H1 (cell line): ENCODE measurements around the gene PPP2R5B. TPM values are rescaled to one million over a fixed set of nuclear protein-coding genes. Genes with fewer than 3 reads are reported as not detected.

Source experiments
- BCL11A ChIP-seq, 2 experiments: IDR thresholded peaks; one replicate each; pipeline ENCODE4 v1.6.1; 2011; ENCODE audit warnings: low read depth in 2 of 2, low read length in 2 of 2, mild to moderate bottlenecking in 2 of 2
- CEBPB ChIP-seq: IDR thresholded peaks from 2 replicates; pipeline ENCODE4 v1.6.1; 2012; ENCODE audit warnings: low read depth, low read length
- MAFK ChIP-seq: IDR thresholded peaks from 2 replicates; pipeline ENCODE4 v1.6.1; 2012; ENCODE audit warnings: low read depth, mild to moderate bottlenecking, improper control_type of control experiment, low read length
- MAX ChIP-seq: IDR thresholded peaks from 2 replicates; pipeline ENCODE4 v1.6.1; 2012; ENCODE audit warnings: inconsistent platforms
- TCF12 ChIP-seq: IDR thresholded peaks from 2 replicates; pipeline ENCODE4 v1.6.1; 2011; ENCODE audit warnings: low read depth, mild to moderate bottlenecking, low read length
- TEAD4 ChIP-seq: IDR thresholded peaks from 2 replicates; pipeline ENCODE4 v1.6.1; 2012; ENCODE audit warnings: low read depth, low read length, inconsistent platforms, mixed read lengths
- USF2 ChIP-seq: IDR thresholded peaks from 2 replicates; pipeline ENCODE4 v1.6.1; 2011; ENCODE audit warnings: low read length, improper control_type of control experiment
- polyA plus RNA-seq, 7 experiments: library from polyadenylated mRNA; depleted of rRNA in 3 of 7; stranded (reverse) in 5 of 7; unstranded in 2 of 7; fragments of >200 nt in 5 of 7; fragments of 200-250 nt in 2 of 7; gene quantifications; 1 replicate in 5 of 7; 2 replicates in 1 of 7; 4 replicates in 1 of 7; pipeline versions ENCODE4 v1.2.1 to v1.2.3, GENCODE V29; 2011 to 2013; ENCODE audit warnings: missing spikeins in 2 of 7, mixed read lengths in 2 of 7
- total RNA-seq: library from RNA; stranded (reverse); fragmentation: NEBNext Ultra II Directional; extraction: Animal tissue kit (Norgen Biotek cat#: 25700); gene quantifications from 2 replicates; pipeline ENCODE4 v1.2.1, GENCODE V29; 2021

Gene PPP2R5B
- total and polyA plus RNA-seq, 2 of the 8 experiments (the other 6 are each of a cell fraction or from before 2014, with no cell fraction given) = 4.9 to 5.1 TPM

- no peak for TF ChIP-seq CEBPB
- no peak for TF ChIP-seq MAX
- no peak for TF ChIP-seq MAFK
- TF ChIP-seq BCL11A (IDR thresholded peaks at IDR 0.05; ENCODE audit: low read depth in 2 of 2, low read length in 2 of 2) = no peak
- no peak for TF ChIP-seq USF2
- no peak for TF ChIP-seq TCF12
- TF ChIP-seq TEAD4 = no peak
Measured at GRCh38 chr11:64929625-64930024, 5.1 kb downstream of the PPP2R5B start (continued).
